HCT116 (cell line): Measurements from ENCODE around the gene DNAJB5. TPM values are rescaled to one million over a fixed set of nuclear protein-coding genes. Genes with fewer than 3 reads are reported as not detected.
A peak's percentile ranks its signal among the peaks of the same experiment; 100 is the strongest.

Experiments used
- ATAC-seq: fragments of 200-7000 bp; cut with Tn5 transposase; 2 replicates; pipeline ENCODE4 v1.9.1; 2020; ENCODE audit warnings: mild to moderate bottlenecking, moderate library complexity
- BruUV-seq: library from RNA; stranded (reverse); fragments of 400-500 nt; replicated peaks from 2 replicates; lab custom pipeline; 2021; lab: Mats Ljungman, UMichigan
- CTCF ChIA-PET: fragments of 300-600 bp; sonication (Branson Sonifier 250); formaldehyde crosslinking; loops from one replicate; lab custom pipeline; 2021; ENCODE audit warnings: antibody characterized with exemption; lab: Charles Lee
- POLR2A ChIA-PET: fragments of 300-600, 350-600 bp; sonication (Branson Sonifier 250); formaldehyde crosslinking; loops from one replicate; lab custom pipeline; 2021; ENCODE audit warnings: antibody characterized with exemption; lab: Charles Lee
- RAD21 ChIA-PET, 2 experiments: fragments of 300-600 bp; sonication (Branson Sonifier 250); formaldehyde crosslinking; loops; one replicate each; lab custom pipeline; 2023; ENCODE audit warnings: low total read pairs in 2 of 2; ENCODE audit not compliant: uncharacterized antibody in 2 of 2, unreplicated experiment in 2 of 2, low non-redundant PET in 1 of 2; lab: Charles Lee
- DNase-seq: peaks from one replicate; pipeline ENCODE4 v3.0.0-alpha.2; 2010; ENCODE audit warnings: low read depth, low spot score
- H2AFZ ChIP-seq: fragments of 200-600 bp; shearing (Covaris generic), sonication (generic); 2 replicates; pipeline ENCODE4 v1.6.1; 2017; ENCODE audit warnings: low read depth, mixed run types, mixed read lengths, antibody characterized with exemption, low read length; ENCODE audit not compliant: poor library complexity, severe bottlenecking
- H3K27ac ChIP-seq: 2 replicates; pipeline ENCODE4 v1.5.1; 2012; ENCODE audit warnings: low read depth, low read length
- H3K27me3 ChIP-seq: fragments of 200-600 bp; sonication (generic); 2 replicates; pipeline ENCODE4 v1.6.1; 2016; ENCODE audit warnings: mixed run types, low read length, mixed read lengths; ENCODE audit not compliant: insufficient read depth
- H3K36me3 ChIP-seq, 2 experiments: fragments of 200-500 bp in 1 of 2; fragments of 200-600 bp in 1 of 2; sonication (Bioruptor generic) in 1 of 2; sonication (generic) in 1 of 2; 2 replicates each; pipeline versions ENCODE4 v1.5.1 to v1.6.1; 2014 to 2016; ENCODE audit warnings: low read length in 2 of 2, inconsistent platforms in 1 of 2, mixed read lengths in 1 of 2, mixed run types in 1 of 2; ENCODE audit not compliant: insufficient read depth in 2 of 2, control insufficient read depth in 1 of 2
- H3K4me1 ChIP-seq, 2 experiments: fragments of 200-600 bp in 1 of 2; sonication (generic) in 1 of 2; 2 replicates each; pipeline versions ENCODE4 v1.5.1 to v1.6.1; 2012 to 2017; ENCODE audit warnings: low read length in 2 of 2, inconsistent platforms in 1 of 2, mild to moderate bottlenecking in 1 of 2, mixed read lengths in 1 of 2, mixed run types in 1 of 2, moderate library complexity in 1 of 2; ENCODE audit not compliant: insufficient read depth in 2 of 2, control insufficient read depth in 1 of 2
- H3K4me2 ChIP-seq: fragments of 200-600 bp; sonication (generic); 2 replicates; pipeline ENCODE4 v1.6.1; 2017; ENCODE audit warnings: mixed run types, low read length, mixed read lengths
- H3K4me3 ChIP-seq, 2 experiments: fragments of 200-600 bp in 1 of 2; sonication (generic) in 1 of 2; replicated peaks in 1 of 2; 2 replicates each; pipeline ENCODE4 v1.5.1; 2011 to 2016; ENCODE audit warnings: low read length in 2 of 2, control low read depth in 1 of 2, low read depth in 1 of 2, mild to moderate bottlenecking in 1 of 2, mixed read lengths in 1 of 2, mixed run types in 1 of 2
- H3K79me2 ChIP-seq: fragments of 200-600 bp; sonication (generic); 2 replicates; pipeline ENCODE4 v1.6.1; 2017; ENCODE audit warnings: mild to moderate bottlenecking, mixed run types, low read length, moderate library complexity, mixed read lengths; ENCODE audit not compliant: insufficient read depth
- H3K9ac ChIP-seq: fragments of 200-600 bp; sonication (generic); 2 replicates; pipeline ENCODE4 v1.6.1; 2016; ENCODE audit warnings: low read length, mixed read lengths
- H3K9me2 ChIP-seq: fragments of 200-600 bp; sonication (generic), shearing (Covaris generic); 2 replicates; pipeline ENCODE4 v1.6.1; 2017; ENCODE audit warnings: mixed run types, mild to moderate bottlenecking, moderate library complexity; ENCODE audit not compliant: insufficient read depth
- H3K9me3 ChIP-seq, 2 experiments: fragments of 200-500 bp in 1 of 2; fragments of 200-600 bp in 1 of 2; sonication (Bioruptor generic) in 1 of 2; sonication (generic) in 1 of 2; 2 replicates each; pipeline ENCODE4 v1.6.1; 2014 to 2017; ENCODE audit warnings: low read length in 2 of 2, mixed read lengths in 2 of 2, inconsistent platforms in 1 of 2, low read depth in 1 of 2, mild to moderate bottlenecking in 1 of 2, mixed run types in 1 of 2, moderate library complexity in 1 of 2; ENCODE audit not compliant: control insufficient read depth in 1 of 2, insufficient read depth in 1 of 2
- H4K20me1 ChIP-seq: fragments of 200-600 bp; sonication (generic), shearing (Covaris generic); 2 replicates; pipeline ENCODE4 v1.6.1; 2017; ENCODE audit warnings: mixed run types, mild to moderate bottlenecking, moderate library complexity; ENCODE audit not compliant: insufficient read depth
- CTCF ChIP-seq, 3 experiments: fragments of 200-600 bp in 1 of 3; sonication (generic) in 1 of 3; IDR thresholded peaks in 2 of 3; conservative IDR thresholded peaks in 1 of 3; 2 replicates each; pipeline ENCODE4 v1.5.1; 2012 to 2017; ENCODE audit warnings: low read depth in 2 of 3, low read length in 2 of 3, antibody characterized with exemption in 1 of 3, borderline replicate concordance in 1 of 3, control low read depth in 1 of 3, mild to moderate bottlenecking in 1 of 3, mixed read lengths in 1 of 3, mixed run types in 1 of 3, moderate library complexity in 1 of 3; ENCODE audit not compliant: insufficient read depth in 1 of 3
- POLR2AphosphoS5 ChIP-seq: IDR thresholded peaks from 2 replicates; pipeline ENCODE4 v1.6.1; 2011; ENCODE audit warnings: mild to moderate bottlenecking, low read depth, low read length, moderate library complexity
- TCF7L2 ChIP-seq: IDR thresholded peaks from 2 replicates; pipeline ENCODE4 v1.7.0; 2011; ENCODE audit warnings: borderline replicate concordance, inconsistent platforms; ENCODE audit not compliant: insufficient read depth, insufficient read length; ENCODE audit errors: extremely low read depth
- ZFX ChIP-seq: fragments of 450-650 bp; IDR thresholded peaks from 2 replicates; pipeline ENCODE4 v1.6.1; 2017
- intact Hi-C: fragments of 100-400 bp; cut with micrococcal nuclease; formaldehyde crosslinking; loops from 2 replicates; pipeline ENCODE4 v1.10.0; 2022
- total RNA-seq: library from RNA; stranded (reverse); gene quantifications from one replicate; pipeline ENCODE4 v1.2.1, GENCODE V29; 2021; ENCODE audit not compliant: unreplicated experiment

The DNAJB5 gene
- total RNA-seq, 1 experiment from 2014 or later = 3.6 TPM

GRCh38 chr9:34992376-34992951 lies 2.9 kb downstream of the DNAJB5 start:
- TF ChIP-seq ZFX (no peak), TCF7L2 (peak; percentile 59), POLR2AphosphoS5 (0 out of 2 replicates have a peak, but pooled peaks have one; percentile 23)
- ATAC-seq = no peak
- POLR2A ChIA-PET = no interaction called here
- Histone ChIP-seq H3K27ac (peak overlapping the region; percentile 22), H3K79me2 (no peaks in the 10 kb centered on the region), H3K4me3 (peak overlapping the region in 1 of 2 experiments; percentile 51; a peak in 3 of 4 replicates), H3K9ac (peak overlapping the region; percentile 47), H4K20me1 (no peaks in the 10 kb centered on the region), H3K9me2 (no peaks in the 10 kb centered on the region), H3K9me3 (no peaks in the 10 kb centered on the region), H3K36me3 (0 out of 4 replicates have a peak, but pooled peaks cover 0 to 2% of the 10 kb centered on the region in 2 experiments), H2AFZ (no peak overlapping the region), H3K4me1 (peaks cover 21 to 61% of the 10 kb centered on the region in 2 experiments), H3K27me3 (no peaks in the 10 kb centered on the region), H3K4me2 (peak overlapping the region; percentile 78)
- intact Hi-C loops = loop anchor here (5.0 kb wide), 1 partner anchor 105 kb away; the partner anchor contains the start of gene PIGO
- CTCF ChIA-PET = interaction anchor here (5.7 kb wide), 1 partner anchor 93 kb away, joined by 83 read pairs; no protein-coding TSS in a partner anchor
- DNase-seq = peak; percentile 22
- RAD21 ChIA-PET = interaction anchor here in 1 of 2 experiments (0.9 kb wide), 1 partner anchor 93 kb away, joined by 3 read pairs; no protein-coding TSS in a partner anchor
- BruUV-seq = no TSS peak

GRCh38 chr9:34993502-34994259 lies 4.1 kb downstream of the DNAJB5 start:
- H3K4me1 ChIP-seq = peaks cover 21 to 58% of the 10 kb centered on the region in 2 experiments
- CTCF ChIA-PET = interaction anchor here (1.0 to 5.7 kb wide), 14 partner anchors 9 to 610 kb away, joined by 3 to 83 read pairs (median 4); partner anchors contain the start of gene PIGO
- ATAC-seq (no peak), DNase-seq (no peak)
- no TSS peak for BruUV-seq
- no peaks in the 10 kb centered on the region for H3K9me3 ChIP-seq
- H4K20me1 ChIP-seq = no peaks in the 10 kb centered on the region
- H3K27me3 ChIP-seq = no peaks in the 10 kb centered on the region
- 0 out of 4 replicates have a peak, but pooled peaks cover 0 to 2% of the 10 kb centered on the region in 2 experiments for H3K36me3 ChIP-seq
- H3K9me2 ChIP-seq = no peaks in the 10 kb centered on the region
- POLR2A ChIA-PET = interaction anchor here (1.0 to 2.4 kb wide), 4 partner anchors 58 to 94 kb away, joined by 3 to 8 read pairs (median 4); partner anchors contain the start of genes FANCG and VCP
- H2AFZ ChIP-seq = no peak overlapping the region
- no peak overlapping the region for H3K4me3 ChIP-seq
- intact Hi-C loops = loop anchor here (5.0 kb wide), 1 partner anchor 104 kb away; the partner anchor contains the start of gene PIGO
- no peak overlapping the region for H3K27ac ChIP-seq
- no peak overlapping the region for H3K9ac ChIP-seq
- no peaks in the 10 kb centered on the region for H3K79me2 ChIP-seq
- no peak for TF ChIP-seq CTCF (IDR thresholded peaks at IDR 0.05 in 2 of 3, conservative IDR thresholded peaks at IDR 0.05 in 1 of 3; ENCODE audit: borderline replicate concordance in 1 of 3, insufficient read depth in 1 of 3, low read depth in 2 of 3, low read length in 2 of 3)
- TF ChIP-seq, all 23 proteins: peak for 0
- 0 out of 2 replicates have a peak overlapping the region, but pooled peaks have one; percentile 5 for H3K4me2 ChIP-seq
- RAD21 ChIA-PET = interaction anchor here (1.4 to 2.1 kb wide), 4 partner anchors 9 to 233 kb away, joined by 3 to 14 read pairs (median 8); no protein-coding TSS in a partner anchor
